Measurements from ENCODE around the gene RAB15.

DNA sequence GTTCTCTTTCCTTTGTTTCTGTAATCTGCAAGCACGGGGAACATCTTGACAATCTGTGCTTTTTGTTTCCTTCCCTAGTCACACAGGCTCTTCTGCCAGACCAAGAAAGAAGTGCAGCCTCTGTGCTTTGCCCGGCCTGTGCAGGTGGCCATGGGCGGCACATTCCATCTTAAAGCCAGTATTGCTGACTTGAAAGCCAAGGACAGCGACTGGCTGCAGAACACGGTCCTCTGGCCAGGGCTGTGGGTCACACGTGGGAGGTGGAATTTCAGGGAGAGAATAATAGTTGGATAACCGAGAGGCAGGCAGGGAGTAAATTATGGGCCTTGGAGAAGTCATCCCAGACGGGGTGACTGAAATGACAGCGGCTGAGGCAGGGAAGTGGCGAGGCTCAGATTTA, 39.4 kb upstream of the RAB15 start:
- TF ChIP-seq, protein P1, sequence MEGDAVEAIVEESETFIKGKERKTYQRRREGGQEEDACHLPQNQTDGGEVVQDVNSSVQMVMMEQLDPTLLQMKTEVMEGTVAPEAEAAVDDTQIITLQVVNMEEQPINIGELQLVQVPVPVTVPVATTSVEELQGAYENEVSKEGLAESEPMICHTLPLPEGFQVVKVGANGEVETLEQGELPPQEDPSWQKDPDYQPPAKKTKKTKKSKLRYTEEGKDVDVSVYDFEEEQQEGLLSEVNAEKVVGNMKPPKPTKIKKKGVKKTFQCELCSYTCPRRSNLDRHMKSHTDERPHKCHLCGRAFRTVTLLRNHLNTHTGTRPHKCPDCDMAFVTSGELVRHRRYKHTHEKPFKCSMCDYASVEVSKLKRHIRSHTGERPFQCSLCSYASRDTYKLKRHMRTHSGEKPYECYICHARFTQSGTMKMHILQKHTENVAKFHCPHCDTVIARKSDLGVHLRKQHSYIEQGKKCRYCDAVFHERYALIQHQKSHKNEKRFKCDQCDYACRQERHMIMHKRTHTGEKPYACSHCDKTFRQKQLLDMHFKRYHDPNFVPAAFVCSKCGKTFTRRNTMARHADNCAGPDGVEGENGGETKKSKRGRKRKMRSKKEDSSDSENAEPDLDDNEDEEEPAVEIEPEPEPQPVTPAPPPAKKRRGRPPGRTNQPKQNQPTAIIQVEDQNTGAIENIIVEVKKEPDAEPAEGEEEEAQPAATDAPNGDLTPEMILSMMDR (IDR thresholded peaks at IDR 0.05; ENCODE audit: low read length): no peak
- no peak for TF ChIP-seq EZH2 (optimal IDR thresholded peaks at IDR 0.05; ENCODE audit: low read depth, low read length)
- TF ChIP-seq EZH2phosphoT487 (IDR thresholded peaks at IDR 0.05; ENCODE audit: low read length): no peak
